TTC549 (cell line): ENCODE data around the gene MTHFSD.

Experiments used
- FAIRE-seq: peaks from 2 replicates; lab custom pipeline; 2012; peaks lifted over from hg19 to GRCh38; lab: Jason Lieb, UNC

MTHFSD gene

GRCh38 chr16:86500708-86501510, 54.1 kb downstream of the MTHFSD start:
- no peak for FAIRE-seq

GRCh38 chr16:86499889-86500707, 54.9 kb downstream of the MTHFSD start:
- FAIRE-seq, result no peak

GRCh38 chr16:86499440-86499786, 55.6 kb downstream of the MTHFSD start:
- FAIRE-seq, result no peak

GRCh38 chr16:86498671-86499439, 56.2 kb downstream of the MTHFSD start:
- FAIRE-seq, result no peak

GRCh38 chr16:86498155-86498670, 56.8 kb downstream of the MTHFSD start:
- FAIRE-seq, result no peak

- no peak for FAIRE-seq
Observed at GRCh38 chr16:86497551-86498021, 57.4 kb downstream of the MTHFSD start.

GRCh38 chr16:86496929-86497461, 58.0 kb downstream of the MTHFSD start:
- no peak for FAIRE-seq

GRCh38 chr16:86496262-86496928, 58.6 kb downstream of the MTHFSD start:
- FAIRE-seq, result no peak

GRCh38 chr16:86495756-86496261, 59.2 kb downstream of the MTHFSD start:
- no peak for FAIRE-seq

GRCh38 chr16:86495357-86495701, 59.7 kb downstream of the MTHFSD start:
- FAIRE-seq, result no peak

GRCh38 chr16:86494565-86495356, 60.3 kb downstream of the MTHFSD start:
- FAIRE-seq, result no peak

GRCh38 chr16:86494039-86494564, 60.9 kb downstream of the MTHFSD start:
- no peak for FAIRE-seq

- FAIRE-seq, result no peak
Observed at GRCh38 chr16:86492961-86493629, 61.9 kb downstream of the MTHFSD start.

- no peak for FAIRE-seq
Observed at GRCh38 chr16:86492267-86492960, 62.6 kb downstream of the MTHFSD start.

- FAIRE-seq, result no peak
Observed at GRCh38 chr16:86491640-86492023, 63.4 kb downstream of the MTHFSD start.

- no peak for FAIRE-seq
Observed at GRCh38 chr16:86490859-86491639, 64.0 kb downstream of the MTHFSD start.

- no peak for FAIRE-seq
Observed at GRCh38 chr16:86485746-86486145, 69.3 kb downstream of the MTHFSD start.

GRCh38 chr16:86484240-86484639, 70.8 kb downstream of the MTHFSD start:
- FAIRE-seq, result no peak
